ENCODE measurements around the gene PIAS1.

The PIAS1 gene

GRCh38 chr15:68062946-68063465, 8.9 kb downstream of the PIAS1 start:
- no peak for ATAC-seq
- DNase-seq: no peak

GRCh38 chr15:68063606-68064005, 9.5 kb downstream of the PIAS1 start:
- DNase-seq (no peak), ATAC-seq (no peak)

- DNase-seq (no peak), ATAC-seq (peak; percentile 32)
Measured at GRCh38 chr15:68073576-68074288, 19.6 kb downstream of the PIAS1 start.

- ATAC-seq (no peak), DNase-seq (no peak)
Measured at GRCh38 chr15:68075764-68076385, 21.8 kb downstream of the PIAS1 start.

- DNase-seq (no peak), ATAC-seq (peak; percentile 19)
Measured at GRCh38 chr15:68078365-68078764, 24.2 kb downstream of the PIAS1 start.

- no peak for DNase-seq
- ATAC-seq: no peak
Measured at GRCh38 chr15:68080334-68080733, 26.2 kb downstream of the PIAS1 start.

- ATAC-seq: peak; percentile 84
- DNase-seq: no peak
Measured at GRCh38 chr15:68080783-68081182, 26.7 kb downstream of the PIAS1 start.

- DNase-seq (no peak), ATAC-seq (no peak)
Measured at GRCh38 chr15:68081869-68082505, 27.9 kb downstream of the PIAS1 start.

GRCh38 chr15:68082735-68083134, 28.6 kb downstream of the PIAS1 start:
- no peak for DNase-seq
- ATAC-seq: no peak

GRCh38 chr15:68083463-68083862, 29.3 kb downstream of the PIAS1 start:
- DNase-seq (no peak), ATAC-seq (no peak)

GRCh38 chr15:68085052-68085451, 30.9 kb downstream of the PIAS1 start:
- DNase-seq (no peak), ATAC-seq (no peak)

GRCh38 chr15:68091743-68092142, 37.6 kb downstream of the PIAS1 start:
- ATAC-seq (no peak), DNase-seq (no peak)

- ATAC-seq (no peak), DNase-seq (no peak)
Measured at GRCh38 chr15:68096099-68096498, 42.0 kb downstream of the PIAS1 start.

- ATAC-seq: no peak
- DNase-seq: no peak
Measured at GRCh38 chr15:68097029-68097428, 42.9 kb downstream of the PIAS1 start.

GRCh38 chr15:68098465-68098864, 44.4 kb downstream of the PIAS1 start:
- ATAC-seq: no peak
- no peak for DNase-seq

GRCh38 chr15:68100194-68100593, 46.1 kb downstream of the PIAS1 start:
- ATAC-seq: no peak

GRCh38 chr15:68103603-68104002, 49.5 kb downstream of the PIAS1 start:
- DNase-seq (no peak), ATAC-seq (no peak)

More at GRCh38 chr15:68100194-68100593, 46.1 kb downstream of the PIAS1 start:
- no peak for DNase-seq

GRCh38 chr15:68106656-68107055, 52.5 kb downstream of the PIAS1 start:
- DNase-seq: no peak
- ATAC-seq: no peak

GRCh38 chr15:68107142-68107541, 53.0 kb downstream of the PIAS1 start:
- DNase-seq: no peak
- ATAC-seq: no peak

- DNase-seq (no peak), ATAC-seq (peak; percentile 28)
Measured at GRCh38 chr15:68112706-68113105, 58.6 kb downstream of the PIAS1 start.

- DNase-seq (no peak), ATAC-seq (no peak)
Measured at GRCh38 chr15:68113273-68113672, 59.2 kb downstream of the PIAS1 start.

GRCh38 chr15:68113751-68114150, 59.6 kb downstream of the PIAS1 start:
- no peak for DNase-seq
- no peak for ATAC-seq

- DNase-seq (no peak), ATAC-seq (no peak)
Measured at GRCh38 chr15:68114356-68114755, 60.2 kb downstream of the PIAS1 start.
